ENCODE data around the gene ZNF827.
A peak's percentile ranks its signal among the peaks of the same experiment; 100 is the strongest.

The ZNF827 gene

DNA sequence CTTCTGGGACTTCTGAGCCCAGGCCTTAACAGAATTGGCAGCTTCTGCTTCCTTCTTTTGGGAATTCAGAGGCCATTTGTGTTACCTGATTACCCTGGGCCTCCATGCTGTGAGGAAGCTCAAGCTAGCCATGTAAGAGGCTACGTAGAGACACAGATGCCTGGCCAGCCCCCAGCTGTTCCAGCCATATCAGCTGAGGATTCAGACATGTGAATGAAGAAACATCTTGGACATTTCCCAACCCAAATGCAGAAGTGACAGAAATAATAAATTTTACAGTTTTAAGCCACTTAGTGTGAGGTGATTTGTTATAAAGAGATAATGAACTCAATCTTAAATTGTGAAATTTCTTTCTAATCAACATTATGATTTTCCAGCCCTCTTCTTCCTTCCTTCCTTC is 18.7 kb upstream of the ZNF827 start:
- DNase-seq (ENCODE audit: low read depth) = no peak
- H3K4me3 ChIP-seq (ENCODE audit: control insufficient read depth, low read depth, low read length) = no peak overlapping the region
- TF ChIP-seq, protein P1, sequence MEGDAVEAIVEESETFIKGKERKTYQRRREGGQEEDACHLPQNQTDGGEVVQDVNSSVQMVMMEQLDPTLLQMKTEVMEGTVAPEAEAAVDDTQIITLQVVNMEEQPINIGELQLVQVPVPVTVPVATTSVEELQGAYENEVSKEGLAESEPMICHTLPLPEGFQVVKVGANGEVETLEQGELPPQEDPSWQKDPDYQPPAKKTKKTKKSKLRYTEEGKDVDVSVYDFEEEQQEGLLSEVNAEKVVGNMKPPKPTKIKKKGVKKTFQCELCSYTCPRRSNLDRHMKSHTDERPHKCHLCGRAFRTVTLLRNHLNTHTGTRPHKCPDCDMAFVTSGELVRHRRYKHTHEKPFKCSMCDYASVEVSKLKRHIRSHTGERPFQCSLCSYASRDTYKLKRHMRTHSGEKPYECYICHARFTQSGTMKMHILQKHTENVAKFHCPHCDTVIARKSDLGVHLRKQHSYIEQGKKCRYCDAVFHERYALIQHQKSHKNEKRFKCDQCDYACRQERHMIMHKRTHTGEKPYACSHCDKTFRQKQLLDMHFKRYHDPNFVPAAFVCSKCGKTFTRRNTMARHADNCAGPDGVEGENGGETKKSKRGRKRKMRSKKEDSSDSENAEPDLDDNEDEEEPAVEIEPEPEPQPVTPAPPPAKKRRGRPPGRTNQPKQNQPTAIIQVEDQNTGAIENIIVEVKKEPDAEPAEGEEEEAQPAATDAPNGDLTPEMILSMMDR (conservative IDR thresholded peaks at IDR 0.05; ENCODE audit: control insufficient read depth, insufficient read depth, low read depth, low read length) = no peak

DNA sequence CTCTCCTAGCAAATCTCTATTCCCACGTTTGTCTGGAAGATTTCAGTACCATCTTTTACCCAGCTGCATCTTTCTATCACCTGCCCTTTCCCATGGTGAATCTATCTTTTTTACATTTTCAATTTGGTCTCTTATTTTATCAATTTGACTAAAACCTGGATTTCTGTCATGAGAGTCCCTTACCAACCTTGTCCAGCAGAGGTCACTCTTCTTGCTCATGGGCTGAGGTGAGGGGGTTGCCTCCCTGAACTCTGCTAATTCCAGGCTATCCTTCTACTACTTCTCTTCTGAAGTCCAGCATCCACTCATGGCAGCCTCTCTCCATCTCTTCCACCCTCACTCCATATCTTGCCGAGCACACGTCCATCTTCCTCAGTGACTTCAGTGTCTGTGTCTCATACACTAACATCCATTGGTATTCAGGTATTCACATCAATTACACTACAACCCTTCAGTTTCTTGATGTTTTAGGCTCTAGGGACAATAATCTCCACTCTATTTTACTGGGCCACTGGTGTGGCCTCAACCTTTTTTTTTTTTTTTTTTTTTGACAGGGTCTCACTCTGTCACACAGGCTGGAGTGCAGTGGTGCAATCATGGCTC is 17.8 kb upstream of the ZNF827 start:
- DNase-seq (ENCODE audit: low read depth) = peak; percentile 56
- H3K4me3 ChIP-seq (ENCODE audit: control insufficient read depth, low read depth, low read length) = no peak overlapping the region
- TF ChIP-seq, protein P1 (conservative IDR thresholded peaks at IDR 0.05; ENCODE audit: control insufficient read depth, insufficient read depth, low read depth, low read length) = peak; percentile 83

DNA sequence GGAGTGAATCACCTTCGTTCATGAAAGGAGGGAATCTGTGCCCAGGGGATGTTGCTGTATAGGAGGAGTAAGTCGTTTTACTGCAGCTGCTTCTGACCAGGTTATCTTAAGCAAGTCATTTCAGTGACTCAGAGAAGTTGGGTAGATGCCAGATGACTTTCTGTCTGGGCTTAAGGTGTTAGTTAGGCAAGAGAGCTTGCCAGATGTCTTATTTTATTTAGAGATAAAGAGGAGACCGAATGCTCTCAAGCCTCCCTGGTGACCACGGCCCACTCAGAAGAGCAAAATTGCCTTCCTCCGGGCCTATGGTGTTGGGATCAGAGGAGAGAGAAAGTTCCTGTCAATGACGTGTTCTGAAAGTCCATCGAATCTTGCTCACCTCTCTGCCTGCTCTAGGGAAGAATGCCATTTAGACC is 16.3 kb upstream of the ZNF827 start:
- DNase-seq (ENCODE audit: low read depth) = peak; percentile 98
- H3K4me3 ChIP-seq (ENCODE audit: control insufficient read depth, low read depth, low read length) = no peak overlapping the region
- TF ChIP-seq, protein P1 (conservative IDR thresholded peaks at IDR 0.05; ENCODE audit: control insufficient read depth, insufficient read depth, low read depth, low read length) = no peak

DNA sequence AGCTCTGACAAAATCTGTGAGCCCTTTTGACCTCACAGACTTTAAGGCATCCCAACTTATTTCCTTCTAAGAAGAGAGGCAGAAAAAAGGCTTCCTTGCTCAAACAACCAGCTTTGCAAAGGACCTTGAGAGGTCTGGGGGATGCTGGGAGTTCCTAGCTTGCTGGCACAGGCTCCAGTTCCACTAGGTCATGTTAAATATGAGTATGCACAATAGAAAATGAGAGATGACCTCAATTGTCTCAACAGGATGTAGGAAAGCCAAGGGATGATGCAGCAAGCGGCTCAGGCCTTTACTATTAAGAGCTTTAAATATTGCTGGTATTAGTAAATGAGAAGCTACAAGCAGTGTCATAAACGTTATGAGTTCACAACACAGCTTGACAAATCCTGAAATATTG is 13.3 kb upstream of the ZNF827 start:
- DNase-seq (ENCODE audit: low read depth) = peak; percentile 39
- TF ChIP-seq, protein P1 (conservative IDR thresholded peaks at IDR 0.05; ENCODE audit: control insufficient read depth, insufficient read depth, low read depth, low read length) = no peak
- H3K4me3 ChIP-seq (ENCODE audit: control insufficient read depth, low read depth, low read length) = no peak overlapping the region

DNA sequence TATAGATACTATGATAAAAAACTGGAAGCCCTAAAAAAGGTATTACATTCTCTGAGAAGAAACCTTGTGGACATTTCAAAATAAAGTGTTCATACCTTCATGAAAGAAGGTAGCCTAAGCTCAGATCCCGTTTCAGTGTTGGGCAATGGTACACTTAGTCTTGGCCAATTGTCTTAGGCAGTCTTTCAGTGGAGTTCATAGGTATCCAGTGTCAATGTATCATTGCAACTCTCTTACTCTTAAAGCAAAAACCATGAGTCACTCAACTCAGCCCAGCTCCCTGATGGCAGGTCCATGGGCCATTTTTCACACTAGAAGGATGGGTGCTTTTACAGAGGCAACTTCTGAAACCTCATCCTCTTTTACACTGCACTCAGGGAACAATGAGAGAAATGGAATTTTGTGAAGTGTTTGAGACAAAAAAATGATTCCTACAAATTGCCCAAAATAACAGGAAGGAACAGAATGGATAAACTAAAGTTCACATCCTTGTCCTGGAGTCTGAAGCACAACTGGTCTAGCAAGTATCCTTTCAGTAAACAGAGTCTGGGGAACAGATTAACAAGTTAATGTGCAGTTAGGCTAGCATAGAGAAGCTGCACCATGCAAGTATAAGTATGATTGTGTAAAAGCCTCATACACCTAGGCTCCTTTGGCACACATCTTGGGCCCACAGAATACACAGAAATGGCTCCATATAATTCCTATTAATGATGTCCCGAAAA is 7.0 kb upstream of the ZNF827 start:
- DNase-seq (ENCODE audit: low read depth) = peak; percentile 38
- TF ChIP-seq, protein P1 (conservative IDR thresholded peaks at IDR 0.05; ENCODE audit: control insufficient read depth, insufficient read depth, low read depth, low read length) = no peak
- H3K4me3 ChIP-seq (ENCODE audit: control insufficient read depth, low read depth, low read length) = no peak overlapping the region

DNA sequence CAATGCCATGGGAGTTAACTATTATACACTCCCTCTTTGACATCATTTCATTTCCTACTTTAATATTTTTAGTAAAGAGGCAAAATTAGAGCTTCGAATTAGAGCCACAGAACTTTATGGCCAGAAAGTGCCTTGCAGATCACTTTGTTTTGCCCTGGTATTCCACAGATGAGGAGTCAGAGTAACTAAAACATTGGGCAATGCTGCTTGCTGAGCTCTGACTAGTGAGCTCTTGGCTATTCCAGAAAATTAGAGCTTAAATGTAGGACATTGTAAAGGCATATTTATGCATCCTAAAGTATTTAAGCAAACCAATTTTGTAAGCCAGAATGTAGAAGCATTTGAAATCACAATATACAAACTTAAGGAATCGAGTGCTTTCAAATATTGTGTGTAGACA is 6.3 kb upstream of the ZNF827 start:
- DNase-seq (ENCODE audit: low read depth) = no peak
- TF ChIP-seq, protein P1 (conservative IDR thresholded peaks at IDR 0.05; ENCODE audit: control insufficient read depth, insufficient read depth, low read depth, low read length) = no peak
- H3K4me3 ChIP-seq (ENCODE audit: control insufficient read depth, low read depth, low read length) = no peak overlapping the region
